ENCODE data around the gene SLC35B1. TPM values are rescaled to one million over a fixed set of nuclear protein-coding genes. Genes with fewer than 3 reads are reported as not detected.

Gene SLC35B1
- polyA plus RNA-seq, 1 donor (not counting 4 experiments of a cell fraction or from before 2014, with no cell fraction given) = 71.6 TPM

- H3K4me2 ChIP-seq (ENCODE audit: control insufficient read depth, extremely low read depth, insufficient read depth, low read depth, low read length) = no peak overlapping the region
- H2AFZ ChIP-seq (ENCODE audit: control insufficient read depth, low read length) = no peak overlapping the region
- no peak overlapping the region for H3K9ac ChIP-seq (ENCODE audit: control insufficient read depth, extremely low read depth, insufficient read depth, low read length)
- H3K4me3 ChIP-seq (ENCODE audit: control insufficient read depth in 2 of 3, extremely low read depth in 1 of 3, insufficient read depth in 2 of 3, low read depth in 1 of 3, low read length in 3 of 3) = no peak overlapping the region
- H4K20me1 ChIP-seq (ENCODE audit: control insufficient read depth, extremely low read depth, insufficient read depth, low read length) = no peaks in the 10 kb centered on the region
- no peaks in the 10 kb centered on the region for H3K9me1 ChIP-seq (ENCODE audit: control insufficient read depth, extremely low read depth, insufficient read depth, low read length)
- DNase-seq (ENCODE audit: low read depth, low spot score) (no peak), FAIRE-seq (no peak)
- TF ChIP-seq EZH2 (IDR thresholded peaks at IDR 0.05; ENCODE audit: low read length) (no peak), CTCF (optimal IDR thresholded peaks at IDR 0.05 in 1 of 3, IDR thresholded peaks at IDR 0.05 in 1 of 3, conservative IDR thresholded peaks at IDR 0.05 in 1 of 3; ENCODE audit: extremely low read depth in 1 of 3, insufficient read depth in 2 of 3, low read length in 3 of 3) (no peak)
- no peaks in the 10 kb centered on the region for H3K27me3 ChIP-seq (ENCODE audit: control insufficient read depth, extremely low read depth, insufficient read depth, low read length)
- H3K36me3 ChIP-seq (ENCODE audit: control insufficient read depth in 2 of 2, extremely low read depth in 1 of 2, insufficient read depth in 2 of 2, low read length in 2 of 2) = no peaks in the 10 kb centered on the region
- H3K27ac ChIP-seq (ENCODE audit: control insufficient read depth, insufficient read depth, low read length) = no peak overlapping the region
- H3K9me3 ChIP-seq (ENCODE audit: control insufficient read depth, low read depth, low read length) = no peaks in the 10 kb centered on the region
- no peaks in the 10 kb centered on the region for H3K79me2 ChIP-seq (ENCODE audit: control insufficient read depth, insufficient read depth, low read length)
- H3K4me1 ChIP-seq (ENCODE audit: control insufficient read depth, extremely low read depth, insufficient read depth, low read length) = peaks cover 9% of the 10 kb centered on the region
- dilution Hi-C loops (cut with MboI; ENCODE audit: extremely low pct_ligation_motif_present, low sequenced_read_pairs) = no loop called here
Observed at GRCh38 chr17:49746791-49747490, 39.2 kb upstream of the SLC35B1 start.

GRCh38 chr17:49745175-49746139, 37.7 kb upstream of the SLC35B1 start:
- Histone ChIP-seq H3K9me3 (ENCODE audit: control insufficient read depth, low read depth, low read length) (no peaks in the 10 kb centered on the region), H3K27me3 (ENCODE audit: control insufficient read depth, extremely low read depth, insufficient read depth, low read length) (no peaks in the 10 kb centered on the region), H3K4me3 (ENCODE audit: control insufficient read depth in 2 of 3, extremely low read depth in 1 of 3, insufficient read depth in 2 of 3, low read depth in 1 of 3, low read length in 3 of 3) (no peak overlapping the region), H3K36me3 (ENCODE audit: control insufficient read depth in 2 of 2, extremely low read depth in 1 of 2, insufficient read depth in 2 of 2, low read length in 2 of 2) (no peaks in the 10 kb centered on the region), H3K27ac (ENCODE audit: control insufficient read depth, insufficient read depth, low read length) (no peak overlapping the region), H3K4me2 (ENCODE audit: control insufficient read depth, extremely low read depth, insufficient read depth, low read depth, low read length) (no peak overlapping the region), H3K79me2 (ENCODE audit: control insufficient read depth, insufficient read depth, low read length) (no peaks in the 10 kb centered on the region), H4K20me1 (ENCODE audit: control insufficient read depth, extremely low read depth, insufficient read depth, low read length) (no peaks in the 10 kb centered on the region), H3K9me1 (ENCODE audit: control insufficient read depth, extremely low read depth, insufficient read depth, low read length) (no peaks in the 10 kb centered on the region), H2AFZ (ENCODE audit: control insufficient read depth, low read length) (no peak overlapping the region), H3K9ac (ENCODE audit: control insufficient read depth, extremely low read depth, insufficient read depth, low read length) (no peak overlapping the region), H3K4me1 (ENCODE audit: control insufficient read depth, extremely low read depth, insufficient read depth, low read length) (peaks cover 23% of the 10 kb centered on the region)
- DNase-seq (ENCODE audit: low read depth, low spot score) (no peak), FAIRE-seq (no peak)
- TF ChIP-seq CTCF (optimal IDR thresholded peaks at IDR 0.05 in 1 of 3, IDR thresholded peaks at IDR 0.05 in 1 of 3, conservative IDR thresholded peaks at IDR 0.05 in 1 of 3; ENCODE audit: extremely low read depth in 1 of 3, insufficient read depth in 2 of 3, low read length in 3 of 3) (no peak), EZH2 (IDR thresholded peaks at IDR 0.05; ENCODE audit: low read length) (no peak)
- dilution Hi-C loops (cut with MboI; ENCODE audit: extremely low pct_ligation_motif_present, low sequenced_read_pairs) = no loop called here

All from keratinocyte (primary cell).